ENCODE data around the gene ITGB7. TPM values are rescaled to one million over a fixed set of nuclear protein-coding genes. Genes with fewer than 3 reads are reported as not detected.

Gene ITGB7
- total and polyA plus RNA-seq, 9 of the 15 experiments (the other 6 are each of a cell fraction or from before 2014, with no cell fraction given): 0.06 to 2.0 (median 0.67) TPM

DNA sequence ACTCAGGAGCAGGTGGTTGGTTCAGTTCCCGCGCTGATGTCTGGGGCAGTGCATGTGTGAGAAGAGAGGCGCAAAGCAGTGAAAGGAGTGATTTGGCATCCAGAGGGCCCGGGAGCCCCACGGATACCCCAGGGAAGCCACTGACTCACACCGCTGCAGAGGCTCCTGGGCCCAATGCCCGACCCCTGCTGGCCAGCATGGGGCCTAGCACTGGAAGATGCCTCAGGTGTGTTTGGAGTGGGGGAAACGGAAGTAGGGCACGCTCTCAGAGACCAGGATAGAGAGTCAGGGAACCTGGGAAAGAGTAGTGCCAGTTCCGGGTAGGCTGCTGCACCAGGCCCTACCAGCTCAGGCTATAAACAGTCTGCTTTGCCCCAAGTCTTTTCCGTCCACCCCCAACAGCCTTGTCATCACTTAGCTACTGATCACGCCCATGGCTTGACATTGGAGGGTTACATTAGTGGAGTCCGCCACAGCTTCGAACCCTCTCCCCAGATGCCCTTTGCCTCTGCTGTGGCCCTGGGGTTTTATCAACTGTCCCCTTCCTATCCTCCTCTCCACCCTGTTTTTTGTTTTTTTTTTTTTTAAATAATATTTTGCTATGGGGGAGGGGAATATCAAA is 16.8 kb downstream of the ITGB7 start:
- peaks cover 0 to 6% of the 10 kb centered on the region in 2 experiments; a peak in 3 of 5 replicates for H3K4me1 ChIP-seq (replicated peaks in 1 of 2; ENCODE audit: control insufficient read depth in 2 of 2, insufficient read depth in 2 of 2, low read length in 2 of 2)
- H3K36me3 ChIP-seq (ENCODE audit: control insufficient read depth, insufficient read depth, low read length): peaks cover 43% of the 10 kb centered on the region
- no peaks in the 10 kb centered on the region for H3K9me1 ChIP-seq (ENCODE audit: control insufficient read depth, insufficient read depth, low read length)
- H3K27ac ChIP-seq (ENCODE audit: extremely low read depth, low read depth, low read length): no peak overlapping the region
- BruUV-seq (replicated peaks): no TSS peak
- peak; percentile 94 for ATAC-seq
- H3K79me2 ChIP-seq (ENCODE audit: control insufficient read depth, insufficient read depth, low read length): no peaks in the 10 kb centered on the region
- peaks cover 4% of the 10 kb centered on the region; the same call in 1 of the 2 replicates for H4K20me1 ChIP-seq (replicated peaks; ENCODE audit: control insufficient read depth, insufficient read depth, low read length)
- 49% methylated on average over 12 of the region's 14 CpGs for WGBS (ENCODE audit: insufficient coverage, low coverage, missing lambda C conversion rate)
- in situ Hi-C loops (cut with MboI) (no loop called here), intact Hi-C loops (cut with micrococcal nuclease) (loop anchor here (1.0 kb wide), 2 partner anchors 31 to 124 kb away; no protein-coding TSS in a partner anchor)
- ChIA-PET CTCF (ENCODE audit: low intra/inter-chr PET ratio) (interaction anchor here (0.6 to 1.3 kb wide), 2 partner anchors 31 to 91 kb away, joined by 3 to 7 read pairs; no protein-coding TSS in a partner anchor), POLR2A (interaction anchor here (0.6 to 1.6 kb wide), 9 partner anchors 9 to 760 kb away, joined by 3 to 9 read pairs (median 3); partner anchors contain the start of genes CSAD and ZNF740)
- no peaks in the 10 kb centered on the region for H3K27me3 ChIP-seq (ENCODE audit: control insufficient read depth in 2 of 2, insufficient read depth in 2 of 2, low read length in 2 of 2)
- H3K4me2 ChIP-seq (ENCODE audit: insufficient read depth, low read length): no peak overlapping the region
- no peaks in the 10 kb centered on the region for H3K9me3 ChIP-seq (replicated peaks; ENCODE audit: control insufficient read depth, insufficient read depth, low read depth, low read length)
- H3K4me3 ChIP-seq: no peak overlapping the region
- no peak overlapping the region for H3K9ac ChIP-seq (ENCODE audit: insufficient read depth in 1 of 2, low read depth in 2 of 2, low read length in 2 of 2)
- no peak overlapping the region for H2AFZ ChIP-seq (ENCODE audit: low read depth, low read length)
- peak; percentile 72 for FAIRE-seq
- peak; percentile 65 to 80 (median 77) for DNase-seq (ENCODE audit: extremely low read depth in 1 of 4, low spot score in 3 of 4)
- TF ChIP-seq, protein P1, sequence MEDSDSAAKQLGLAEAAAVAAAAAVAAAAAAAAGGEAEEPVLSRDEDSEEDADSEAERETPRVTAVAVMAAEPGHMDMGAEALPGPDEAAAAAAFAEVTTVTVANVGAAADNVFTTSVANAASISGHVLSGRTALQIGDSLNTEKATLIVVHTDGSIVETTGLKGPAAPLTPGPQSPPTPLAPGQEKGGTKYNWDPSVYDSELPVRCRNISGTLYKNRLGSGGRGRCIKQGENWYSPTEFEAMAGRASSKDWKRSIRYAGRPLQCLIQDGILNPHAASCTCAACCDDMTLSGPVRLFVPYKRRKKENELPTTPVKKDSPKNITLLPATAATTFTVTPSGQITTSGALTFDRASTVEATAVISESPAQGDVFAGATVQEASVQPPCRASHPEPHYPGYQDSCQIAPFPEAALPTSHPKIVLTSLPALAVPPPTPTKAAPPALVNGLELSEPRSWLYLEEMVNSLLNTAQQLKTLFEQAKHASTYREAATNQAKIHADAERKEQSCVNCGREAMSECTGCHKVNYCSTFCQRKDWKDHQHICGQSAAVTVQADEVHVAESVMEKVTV (CRISPR knock-in tag; IDR thresholded peaks at IDR 0.05): 0 out of 2 replicates have a peak, but pooled peaks have one; percentile 15
- TF ChIP-seq ZBTB33 (CRISPR knock-in tag; IDR thresholded peaks at IDR 0.05) (0 out of 2 replicates have a peak, but pooled peaks have one; percentile 38), CTCF (IDR thresholded peaks at IDR 0.05 in 2 of 3, conservative IDR thresholded peaks at IDR 0.05 in 1 of 3; ENCODE audit: insufficient read depth in 2 of 3, low read depth in 1 of 3, low read length in 3 of 3) (peak; percentile 77 to 93 (median 88)), JUND (IDR thresholded peaks at IDR 0.05; ENCODE audit: borderline replicate concordance, low read depth, low read length) (no peak; the same call in 1 of the 2 replicates), JUND (tag; IDR thresholded peaks at IDR 0.05; ENCODE audit: borderline replicate concordance, low read depth, low read length) (no peak), ZBTB7A (IDR thresholded peaks at IDR 0.05; ENCODE audit: borderline replicate concordance, control insufficient read depth, low read depth, low read length) (peak; percentile 21; the same call in 1 of the 2 replicates), CTBP1 (IDR thresholded peaks at IDR 0.05; ENCODE audit: borderline replicate concordance) (0 out of 2 replicates have a peak, but pooled peaks have one; percentile 24), CREB1 (IDR thresholded peaks at IDR 0.05) (no peak), CREB1 (CRISPR knock-in tag; IDR thresholded peaks at IDR 0.05) (no peak), MYNN (IDR thresholded peaks at IDR 0.05) (0 out of 2 replicates have a peak, but pooled peaks have one; percentile 12), MYNN (CRISPR knock-in tag; IDR thresholded peaks at IDR 0.05) (no peak), SUPT5H (IDR thresholded peaks at IDR 0.05) (0 out of 2 replicates have a peak, but pooled peaks have one; percentile 34)
